HEK293 (cell line): ENCODE data around the gene CAMK1G.

ENCODE experiments used
- CTCF ChIA-PET: fragments of 350-600 bp; formaldehyde crosslinking; extraction: SDS; loops from one replicate; lab custom pipeline; 2021; ENCODE audit warnings: antibody characterized with exemption; lab: Yijun Ruan, JAX
- POLR2A ChIA-PET: fragments of 300-600 bp; formaldehyde crosslinking; extraction: SDS; loops from one replicate; lab custom pipeline; 2020; ENCODE audit warnings: antibody characterized with exemption, inconsistent platforms; lab: Yijun Ruan, JAX
- H3K27ac ChIP-seq: fragments of 200-500 bp; sonication (Bioruptor generic); 2 replicates; pipeline ENCODE4 v1.5.1; 2014; ENCODE audit warnings: low read depth, low read length, control low read depth, inconsistent platforms; ENCODE audit errors: extremely low read depth
- H3K36me3 ChIP-seq, 2 experiments: fragments of 200-500 bp in 1 of 2; sonication (Bioruptor generic) in 1 of 2; 1 replicate in 1 of 2; 2 replicates in 1 of 2; pipeline ENCODE4 v1.5.1; 2014 to 2017; ENCODE audit warnings: inconsistent platforms in 2 of 2, low read length in 2 of 2; ENCODE audit not compliant: control insufficient read depth in 2 of 2, insufficient read depth in 1 of 2
- H3K4me1 ChIP-seq: fragments of 200-500 bp; sonication (Bioruptor generic); 2 replicates; pipeline ENCODE4 v1.5.1; 2014; ENCODE audit warnings: mild to moderate bottlenecking, low read length, inconsistent platforms; ENCODE audit not compliant: control insufficient read depth, insufficient read depth
- H3K4me3 ChIP-seq: 2 replicates; pipeline ENCODE4 v1.5.1; 2011; ENCODE audit warnings: low read depth, mild to moderate bottlenecking, control low read depth, low read length, moderate library complexity
- H3K9me3 ChIP-seq: fragments of 200-500 bp; sonication (Bioruptor generic); 2 replicates; pipeline ENCODE4 v1.5.1; 2014; ENCODE audit warnings: low read depth, low read length, inconsistent platforms; ENCODE audit not compliant: control insufficient read depth, insufficient read depth
- AEBP2 ChIP-seq: fragments of 450-650 bp; formaldehyde crosslinking; IDR thresholded peaks from 2 replicates; pipeline ENCODE4 v1.5.1; 2016; ENCODE audit warnings: missing biosample characterization, missing genetic modification characterization, borderline replicate concordance
- EGR2 ChIP-seq: fragments of 450-650 bp; formaldehyde crosslinking; IDR thresholded peaks from 2 replicates; pipeline ENCODE4 v1.5.1; 2016; ENCODE audit warnings: low read depth, missing biosample characterization, missing genetic modification characterization
- HOXA7 ChIP-seq: sonication (generic); formaldehyde crosslinking; IDR thresholded peaks from 2 replicates; pipeline ENCODE4 v1.8.1; 2022; ENCODE audit warnings: missing genetic modification reagents, borderline replicate concordance
- HOXD13 ChIP-seq: sonication (generic); formaldehyde crosslinking; IDR thresholded peaks from 2 replicates; pipeline ENCODE4 v1.8.0; 2022; ENCODE audit warnings: missing genetic modification reagents, borderline replicate concordance
- MEIS1 ChIP-seq: sonication (generic); formaldehyde crosslinking; IDR thresholded peaks from 2 replicates; pipeline ENCODE4 v1.8.1; 2022; ENCODE audit warnings: missing genetic modification reagents, mild to moderate bottlenecking, borderline replicate concordance
- MYNN ChIP-seq: fragments of 450-650 bp; formaldehyde crosslinking; IDR thresholded peaks from 2 replicates; pipeline ENCODE4 v1.5.1; 2016; ENCODE audit warnings: missing biosample characterization, missing genetic modification characterization, borderline replicate concordance
- MZF1 ChIP-seq: fragments of 450-650 bp; formaldehyde crosslinking; IDR thresholded peaks from 2 replicates; pipeline ENCODE4 v1.5.1; 2017; ENCODE audit warnings: missing biosample characterization, missing genetic modification characterization, borderline replicate concordance
- PRDM10 ChIP-seq: fragments of 450-650 bp; formaldehyde crosslinking; IDR thresholded peaks from 2 replicates; pipeline ENCODE4 v1.5.1; 2016; ENCODE audit warnings: missing biosample characterization, missing genetic modification characterization
- SP3 ChIP-seq: fragments of 450-650 bp; formaldehyde crosslinking; IDR thresholded peaks from 2 replicates; pipeline ENCODE4 v1.5.1; 2016; ENCODE audit warnings: missing biosample characterization, missing genetic modification characterization
- TRIM28 ChIP-seq: IDR thresholded peaks from 2 replicates; pipeline ENCODE4 v1.6.1; 2011; ENCODE audit warnings: low read length, control low read depth, borderline replicate concordance
- TSHZ1 ChIP-seq: fragments of 450-650 bp; formaldehyde crosslinking; IDR thresholded peaks from 2 replicates; pipeline ENCODE4 v1.5.1; 2016; ENCODE audit warnings: missing biosample characterization, missing genetic modification characterization, borderline replicate concordance
- ZBTB17 ChIP-seq: fragments of 450-650 bp; formaldehyde crosslinking; IDR thresholded peaks from 2 replicates; pipeline ENCODE4 v1.5.1; 2016; ENCODE audit warnings: missing biosample characterization, missing genetic modification characterization
- ZBTB20 ChIP-seq: fragments of 450-650 bp; formaldehyde crosslinking; IDR thresholded peaks from 2 replicates; pipeline ENCODE4 v1.5.1; 2016; ENCODE audit warnings: missing biosample characterization, missing genetic modification characterization
- ZBTB48 ChIP-seq: fragments of 450-650 bp; formaldehyde crosslinking; IDR thresholded peaks from 2 replicates; pipeline ENCODE4 v1.5.1; 2016; ENCODE audit warnings: missing biosample characterization, missing genetic modification characterization
- ZBTB7A ChIP-seq: fragments of 450-650 bp; formaldehyde crosslinking; IDR thresholded peaks from 2 replicates; pipeline ENCODE4 v1.5.1; 2016; ENCODE audit warnings: low read depth, missing biosample characterization, missing genetic modification characterization
- ZFHX2 ChIP-seq: fragments of 450-650 bp; formaldehyde crosslinking; conservative IDR thresholded peaks from 2 replicates; pipeline ENCODE4 v1.5.1; 2016; ENCODE audit warnings: missing biosample characterization, missing genetic modification characterization
- ZNF148 ChIP-seq: fragments of 450-650 bp; formaldehyde crosslinking; IDR thresholded peaks from 2 replicates; pipeline ENCODE4 v1.5.0; 2017; ENCODE audit warnings: missing biosample characterization, missing genetic modification characterization, borderline replicate concordance
- ZNF169 ChIP-seq: fragments of 450-650 bp; formaldehyde crosslinking; IDR thresholded peaks from 2 replicates; pipeline ENCODE4 v1.5.1; 2016; ENCODE audit warnings: missing biosample characterization, missing genetic modification characterization
- ZNF175 ChIP-seq: fragments of 450-650 bp; formaldehyde crosslinking; IDR thresholded peaks from 2 replicates; pipeline ENCODE4 v1.5.1; 2016; ENCODE audit warnings: missing biosample characterization, missing genetic modification characterization
- ZNF48 ChIP-seq: fragments of 450-650 bp; formaldehyde crosslinking; IDR thresholded peaks from 2 replicates; pipeline ENCODE4 v1.5.1; 2016; ENCODE audit warnings: missing biosample characterization, missing genetic modification characterization
- ZNF544 ChIP-seq: fragments of 450-650 bp; formaldehyde crosslinking; IDR thresholded peaks from 2 replicates; pipeline ENCODE4 v1.5.0; 2017; ENCODE audit warnings: missing biosample characterization, missing genetic modification characterization
- ZNF600 ChIP-seq: fragments of 450-650 bp; formaldehyde crosslinking; IDR thresholded peaks from 2 replicates; pipeline ENCODE4 v1.5.1; 2016; ENCODE audit warnings: missing biosample characterization, missing genetic modification characterization
- ZNF776 ChIP-seq: fragments of 450-650 bp; formaldehyde crosslinking; IDR thresholded peaks from 2 replicates; pipeline ENCODE4 v1.5.0; 2017; ENCODE audit warnings: missing biosample characterization, missing genetic modification characterization, borderline replicate concordance
- TF ChIP-seq, protein P1 (sequence below): fragments of 450-650 bp; formaldehyde crosslinking; IDR thresholded peaks from 2 replicates; pipeline ENCODE4 v1.5.1; 2016; ENCODE audit warnings: missing biosample characterization, missing genetic modification characterization

The CAMK1G gene

GRCh38 chr1:209594440-209594839 lies 10.9 kb downstream of the CAMK1G start:
- no peaks in the 10 kb centered on the region for H3K4me1 ChIP-seq
- CTCF ChIA-PET: interaction anchor here (2.7 kb wide), 1 partner anchor 99 kb away, joined by 12 read pairs; no protein-coding TSS in a partner anchor
- no peaks in the 10 kb centered on the region for H3K36me3 ChIP-seq
- H3K9me3 ChIP-seq: no peaks in the 10 kb centered on the region
- POLR2A ChIA-PET: no interaction called here
- no peak overlapping the region for H3K27ac ChIP-seq
- TF ChIP-seq HOXA7 (CRISPR knock-in tag): no peak
- no peak for TF ChIP-seq ZNF48 (tag by site-specific recombination)
- TF ChIP-seq ZBTB7A: no peak
- TF ChIP-seq, protein P1, sequence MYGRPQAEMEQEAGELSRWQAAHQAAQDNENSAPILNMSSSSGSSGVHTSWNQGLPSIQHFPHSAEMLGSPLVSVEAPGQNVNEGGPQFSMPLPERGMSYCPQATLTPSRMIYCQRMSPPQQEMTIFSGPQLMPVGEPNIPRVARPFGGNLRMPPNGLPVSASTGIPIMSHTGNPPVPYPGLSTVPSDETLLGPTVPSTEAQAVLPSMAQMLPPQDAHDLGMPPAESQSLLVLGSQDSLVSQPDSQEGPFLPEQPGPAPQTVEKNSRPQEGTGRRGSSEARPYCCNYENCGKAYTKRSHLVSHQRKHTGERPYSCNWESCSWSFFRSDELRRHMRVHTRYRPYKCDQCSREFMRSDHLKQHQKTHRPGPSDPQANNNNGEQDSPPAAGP (tag by site-specific recombination): no peak
- no peak for TF ChIP-seq HOXD13 (CRISPR knock-in tag)
- TF ChIP-seq TSHZ1 (tag by site-specific recombination): no peak
- TF ChIP-seq MYNN (tag by site-specific recombination): no peak
- no peak for TF ChIP-seq ZNF544 (tag by site-specific recombination)
- peak; percentile 65; the same call in 1 of the 2 replicates for TF ChIP-seq MZF1 (tag by site-specific recombination)
- no peak overlapping the region for H3K4me3 ChIP-seq

DNA sequence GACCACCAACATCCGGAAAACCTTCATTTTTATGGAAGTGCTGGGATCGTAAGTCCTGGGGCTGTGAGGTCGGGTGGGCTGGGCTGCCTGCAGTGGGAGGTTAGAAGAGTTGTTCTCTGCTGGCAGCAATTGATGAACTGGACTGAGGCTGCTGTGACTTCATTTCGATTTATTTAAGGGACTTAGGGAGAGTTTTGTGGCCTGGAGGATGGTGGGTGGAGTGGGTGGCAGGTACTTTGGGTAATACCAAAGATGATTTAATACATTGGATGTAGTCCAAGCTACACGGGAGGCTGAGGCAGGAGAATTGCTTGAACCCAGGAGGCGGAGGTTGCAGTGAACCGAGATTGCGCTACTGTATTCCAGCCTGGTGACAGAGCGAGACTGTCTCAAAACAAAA lies 11.5 kb downstream of the CAMK1G start:
- Histone ChIP-seq H3K4me3 (no peak overlapping the region), H3K27ac (no peak overlapping the region), H3K4me1 (no peaks in the 10 kb centered on the region), H3K36me3 (no peaks in the 10 kb centered on the region), H3K9me3 (no peaks in the 10 kb centered on the region)
- ChIA-PET POLR2A (no interaction called here), CTCF (interaction anchor here (0.6 to 2.7 kb wide), 2 partner anchors 57 to 98 kb away, joined by 3 to 12 read pairs; partner anchors contain the start of gene LAMB3)
- TF ChIP-seq MEIS1 (CRISPR knock-in tag): no peak
- TF ChIP-seq ZBTB17 (tag by site-specific recombination): no peak
- TF ChIP-seq PRDM10: no peak
- TF ChIP-seq TRIM28: no peak
- TF ChIP-seq ZNF600 (tag by site-specific recombination): no peak
- no peak for TF ChIP-seq ZNF169 (tag by site-specific recombination)
- TF ChIP-seq ZBTB20 (tag by site-specific recombination): no peak
- TF ChIP-seq AEBP2 (tag by site-specific recombination): no peak
- no peak for TF ChIP-seq ZNF148 (tag by site-specific recombination)
- no peak for TF ChIP-seq SP3 (tag by site-specific recombination)
- peak; percentile 97 for TF ChIP-seq EGR2 (tag by site-specific recombination)
- peak; percentile 99 for TF ChIP-seq ZFHX2
- no peak for TF ChIP-seq ZNF175
- TF ChIP-seq ZBTB48 (tag by site-specific recombination): no peak
- no peak for TF ChIP-seq ZNF776 (tag by site-specific recombination)
